ENCODE data around the gene ST7L.

DNA sequence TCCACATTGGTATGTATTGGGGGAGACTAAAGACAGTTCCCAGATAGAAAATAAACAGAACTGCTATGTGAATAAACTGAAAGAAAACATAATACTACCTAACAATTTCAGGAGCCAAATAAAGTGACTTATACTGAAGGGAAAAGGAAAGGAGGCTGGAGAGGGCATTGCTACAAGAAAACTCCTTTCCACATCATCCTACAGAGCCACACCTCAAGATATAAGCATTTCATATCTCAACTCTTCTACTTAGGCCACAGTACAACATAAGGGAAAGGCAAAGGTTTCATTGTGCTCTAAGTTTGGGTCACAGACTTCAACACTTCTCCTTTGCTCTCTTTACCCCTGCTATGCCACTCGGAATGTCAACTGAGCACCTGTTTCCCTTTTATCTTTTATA lies 54.9 kb downstream of the ST7L start:
- TF ChIP-seq, protein P1, sequence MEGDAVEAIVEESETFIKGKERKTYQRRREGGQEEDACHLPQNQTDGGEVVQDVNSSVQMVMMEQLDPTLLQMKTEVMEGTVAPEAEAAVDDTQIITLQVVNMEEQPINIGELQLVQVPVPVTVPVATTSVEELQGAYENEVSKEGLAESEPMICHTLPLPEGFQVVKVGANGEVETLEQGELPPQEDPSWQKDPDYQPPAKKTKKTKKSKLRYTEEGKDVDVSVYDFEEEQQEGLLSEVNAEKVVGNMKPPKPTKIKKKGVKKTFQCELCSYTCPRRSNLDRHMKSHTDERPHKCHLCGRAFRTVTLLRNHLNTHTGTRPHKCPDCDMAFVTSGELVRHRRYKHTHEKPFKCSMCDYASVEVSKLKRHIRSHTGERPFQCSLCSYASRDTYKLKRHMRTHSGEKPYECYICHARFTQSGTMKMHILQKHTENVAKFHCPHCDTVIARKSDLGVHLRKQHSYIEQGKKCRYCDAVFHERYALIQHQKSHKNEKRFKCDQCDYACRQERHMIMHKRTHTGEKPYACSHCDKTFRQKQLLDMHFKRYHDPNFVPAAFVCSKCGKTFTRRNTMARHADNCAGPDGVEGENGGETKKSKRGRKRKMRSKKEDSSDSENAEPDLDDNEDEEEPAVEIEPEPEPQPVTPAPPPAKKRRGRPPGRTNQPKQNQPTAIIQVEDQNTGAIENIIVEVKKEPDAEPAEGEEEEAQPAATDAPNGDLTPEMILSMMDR (optimal IDR thresholded peaks at IDR 0.05 in 1 of 3, IDR thresholded peaks at IDR 0.05 in 1 of 3, conservative IDR thresholded peaks at IDR 0.05 in 1 of 3; ENCODE audit: extremely low read depth in 1 of 3, insufficient read depth in 2 of 3, low read length in 3 of 3), result no peak
- TF ChIP-seq EZH2 (IDR thresholded peaks at IDR 0.05; ENCODE audit: low read length), result no peak

Data from keratinocyte (primary cell).